ENCODE data around the gene CALU.

Gene CALU

GRCh38 chr7:128739048-128739962 lies at the start of gene CALU:
CALU (plus strand) TSS chr7:128739359; CDS start chr7:128748584, 9,225 bp downstream.
- peak; percentile 92 for DNase-seq (ENCODE audit: low read depth)

GRCh38 chr7:128691227-128691626 lies 47.9 kb upstream of the CALU start:
- DNase-seq (ENCODE audit: low read depth) = no peak

- DNase-seq (ENCODE audit: low read depth) = no peak
Measured at GRCh38 chr7:128692623-128693270, 46.4 kb upstream of the CALU start.

GRCh38 chr7:128693373-128694015 lies 45.7 kb upstream of the CALU start:
- no peak for DNase-seq (ENCODE audit: low read depth)

GRCh38 chr7:128694738-128695137 lies 44.4 kb upstream of the CALU start:
- no peak for DNase-seq (ENCODE audit: low read depth)

GRCh38 chr7:128697302-128697905 lies 41.8 kb upstream of the CALU start:
- DNase-seq (ENCODE audit: low read depth) = peak; percentile 6

- no peak for DNase-seq (ENCODE audit: low read depth)
Measured at GRCh38 chr7:128699196-128699712, 39.9 kb upstream of the CALU start.

- no peak for DNase-seq (ENCODE audit: low read depth)
Measured at GRCh38 chr7:128699895-128700294, 39.3 kb upstream of the CALU start.

- DNase-seq (ENCODE audit: low read depth) = no peak
Measured at GRCh38 chr7:128701062-128701785, 37.9 kb upstream of the CALU start.

- DNase-seq (ENCODE audit: low read depth) = no peak
Measured at GRCh38 chr7:128703609-128704241, 35.4 kb upstream of the CALU start.

GRCh38 chr7:128705891-128706333 lies 33.2 kb upstream of the CALU start:
- no peak for DNase-seq (ENCODE audit: low read depth)

- no peak for DNase-seq (ENCODE audit: low read depth)
Measured at GRCh38 chr7:128707752-128708151, 31.4 kb upstream of the CALU start.

- no peak for DNase-seq (ENCODE audit: low read depth)
Measured at GRCh38 chr7:128708235-128708634, 30.9 kb upstream of the CALU start.

- DNase-seq (ENCODE audit: low read depth) = no peak
Measured at GRCh38 chr7:128708824-128709223, 30.3 kb upstream of the CALU start.

GRCh38 chr7:128710481-128710880 lies 28.7 kb upstream of the CALU start:
- no peak for DNase-seq (ENCODE audit: low read depth)

GRCh38 chr7:128713794-128714193 lies 25.4 kb upstream of the CALU start:
- DNase-seq (ENCODE audit: low read depth) = no peak

- DNase-seq (ENCODE audit: low read depth) = no peak
Measured at GRCh38 chr7:128714701-128715495, 24.3 kb upstream of the CALU start.

- DNase-seq (ENCODE audit: low read depth) = no peak
Measured at GRCh38 chr7:128718967-128719642, 20.1 kb upstream of the CALU start.

GRCh38 chr7:128721376-128721775 lies 17.8 kb upstream of the CALU start:
- no peak for DNase-seq (ENCODE audit: low read depth)
